ENCODE data around the gene IRF2BP1.

IRF2BP1 gene

GRCh38 chr19:45927565-45928261, 41.8 kb upstream of the IRF2BP1 start:
- DNase-seq (ENCODE audit: low spot score): peak; percentile 98
- in situ Hi-C loops (cut with MboI; ENCODE audit: low sequenced_read_pairs, unreplicated experiment): no loop called here
- TF ChIP-seq CTCF (IDR thresholded peaks at IDR 0.05; ENCODE audit: borderline replicate concordance, control extremely low read depth, extremely low read depth, insufficient read depth, missing control alignments): no peak

- DNase-seq (ENCODE audit: low spot score): no peak
- TF ChIP-seq CTCF (IDR thresholded peaks at IDR 0.05; ENCODE audit: borderline replicate concordance, control extremely low read depth, extremely low read depth, insufficient read depth, missing control alignments): no peak
- in situ Hi-C loops (cut with MboI; ENCODE audit: low sequenced_read_pairs, unreplicated experiment): no loop called here
Measured at GRCh38 chr19:45924891-45925447, 39.0 kb upstream of the IRF2BP1 start.

GRCh38 chr19:45922281-45922680, 36.3 kb upstream of the IRF2BP1 start:
- TF ChIP-seq CTCF (IDR thresholded peaks at IDR 0.05; ENCODE audit: borderline replicate concordance, control extremely low read depth, extremely low read depth, insufficient read depth, missing control alignments): no peak
- DNase-seq (ENCODE audit: low spot score): no peak
- in situ Hi-C loops (cut with MboI; ENCODE audit: low sequenced_read_pairs, unreplicated experiment): no loop called here

GRCh38 chr19:45920458-45920857, 34.5 kb upstream of the IRF2BP1 start:
- no peak for TF ChIP-seq CTCF (IDR thresholded peaks at IDR 0.05; ENCODE audit: borderline replicate concordance, control extremely low read depth, extremely low read depth, insufficient read depth, missing control alignments)
- in situ Hi-C loops (cut with MboI; ENCODE audit: low sequenced_read_pairs, unreplicated experiment): no loop called here
- DNase-seq (ENCODE audit: low spot score): no peak

GRCh38 chr19:45919678-45920077, 33.7 kb upstream of the IRF2BP1 start:
- TF ChIP-seq CTCF (IDR thresholded peaks at IDR 0.05; ENCODE audit: borderline replicate concordance, control extremely low read depth, extremely low read depth, insufficient read depth, missing control alignments): no peak
- in situ Hi-C loops (cut with MboI; ENCODE audit: low sequenced_read_pairs, unreplicated experiment): no loop called here
- DNase-seq (ENCODE audit: low spot score): no peak

GRCh38 chr19:45918721-45919120, 32.8 kb upstream of the IRF2BP1 start:
- DNase-seq (ENCODE audit: low spot score): no peak
- in situ Hi-C loops (cut with MboI; ENCODE audit: low sequenced_read_pairs, unreplicated experiment): no loop called here
- no peak for TF ChIP-seq CTCF (IDR thresholded peaks at IDR 0.05; ENCODE audit: borderline replicate concordance, control extremely low read depth, extremely low read depth, insufficient read depth, missing control alignments)

Measured in GM13976 (cell line).